ENCODE results near the gene NHSL2.

NHSL2 gene

GRCh38 chrX:72102126-72102525, 191.5 kb downstream of the NHSL2 start:
- no peak overlapping the region for H3K4me2 ChIP-seq (ENCODE audit: insufficient read depth, low read length)
- H3K27ac ChIP-seq (ENCODE audit: low read length), result no peak overlapping the region
- H2AFZ ChIP-seq (ENCODE audit: low read depth, low read length), result no peak overlapping the region
- no peaks in the 10 kb centered on the region for H3K4me1 ChIP-seq (ENCODE audit: insufficient read depth, low read length)
- H3K4me3 ChIP-seq (ENCODE audit: low read depth in 1 of 2, low read length in 2 of 2), result no peak overlapping the region
- DNase-seq, result no peak
- TF ChIP-seq, protein P1, sequence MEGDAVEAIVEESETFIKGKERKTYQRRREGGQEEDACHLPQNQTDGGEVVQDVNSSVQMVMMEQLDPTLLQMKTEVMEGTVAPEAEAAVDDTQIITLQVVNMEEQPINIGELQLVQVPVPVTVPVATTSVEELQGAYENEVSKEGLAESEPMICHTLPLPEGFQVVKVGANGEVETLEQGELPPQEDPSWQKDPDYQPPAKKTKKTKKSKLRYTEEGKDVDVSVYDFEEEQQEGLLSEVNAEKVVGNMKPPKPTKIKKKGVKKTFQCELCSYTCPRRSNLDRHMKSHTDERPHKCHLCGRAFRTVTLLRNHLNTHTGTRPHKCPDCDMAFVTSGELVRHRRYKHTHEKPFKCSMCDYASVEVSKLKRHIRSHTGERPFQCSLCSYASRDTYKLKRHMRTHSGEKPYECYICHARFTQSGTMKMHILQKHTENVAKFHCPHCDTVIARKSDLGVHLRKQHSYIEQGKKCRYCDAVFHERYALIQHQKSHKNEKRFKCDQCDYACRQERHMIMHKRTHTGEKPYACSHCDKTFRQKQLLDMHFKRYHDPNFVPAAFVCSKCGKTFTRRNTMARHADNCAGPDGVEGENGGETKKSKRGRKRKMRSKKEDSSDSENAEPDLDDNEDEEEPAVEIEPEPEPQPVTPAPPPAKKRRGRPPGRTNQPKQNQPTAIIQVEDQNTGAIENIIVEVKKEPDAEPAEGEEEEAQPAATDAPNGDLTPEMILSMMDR (IDR thresholded peaks at IDR 0.05; ENCODE audit: borderline replicate concordance, extremely low read depth, low read length, poor library complexity, severe bottlenecking), result no peak
- no peak for TF ChIP-seq EZH2 (IDR thresholded peaks at IDR 0.05; ENCODE audit: borderline replicate concordance, low read depth, low read length, severe bottlenecking)
- H3K79me2 ChIP-seq (ENCODE audit: insufficient read depth, low read length), result no peaks in the 10 kb centered on the region
- ATAC-seq (ENCODE audit: insufficient read depth, low read depth), result no peak
- H4K20me1 ChIP-seq (ENCODE audit: insufficient read depth, low read length), result no peaks in the 10 kb centered on the region
- no peaks in the 10 kb centered on the region for H3K9me3 ChIP-seq (ENCODE audit: insufficient read depth, low read length, severe bottlenecking)
- peaks cover 5% of the 10 kb centered on the region for H3K27me3 ChIP-seq (ENCODE audit: insufficient read depth, low read length, poor library complexity)
- no peaks in the 10 kb centered on the region for H3K36me3 ChIP-seq (ENCODE audit: insufficient read depth, low read length)
- H3K9ac ChIP-seq (ENCODE audit: low read depth, low read length), result no peak overlapping the region

DNA sequence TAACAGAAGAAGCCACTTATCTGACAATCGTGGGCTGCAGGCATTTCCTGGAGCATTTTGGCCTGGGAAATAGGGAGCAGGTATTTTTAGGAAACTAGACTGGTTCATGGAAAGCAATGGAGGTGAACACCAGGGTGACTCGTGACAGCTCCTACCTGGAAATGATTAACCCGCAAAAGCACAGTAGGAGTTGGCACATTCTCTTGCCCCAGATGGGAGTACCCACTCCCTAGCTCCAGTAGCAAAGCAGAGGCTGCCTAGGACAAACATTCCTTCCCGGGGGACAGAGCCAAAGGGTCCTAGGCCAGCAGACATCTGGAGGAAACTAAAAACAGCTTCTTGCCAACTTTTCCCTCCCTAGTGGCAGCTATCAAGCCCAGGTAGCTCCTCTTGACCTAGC, 192.1 kb downstream of the NHSL2 start:
- Histone ChIP-seq H3K4me1 (ENCODE audit: insufficient read depth, low read length) (no peaks in the 10 kb centered on the region), H3K79me2 (ENCODE audit: insufficient read depth, low read length) (no peaks in the 10 kb centered on the region), H3K9ac (ENCODE audit: low read depth, low read length) (no peak overlapping the region), H3K4me3 (ENCODE audit: low read depth in 1 of 2, low read length in 2 of 2) (no peak overlapping the region), H3K27ac (ENCODE audit: low read length) (no peak overlapping the region), H3K4me2 (ENCODE audit: insufficient read depth, low read length) (no peak overlapping the region), H4K20me1 (ENCODE audit: insufficient read depth, low read length) (no peaks in the 10 kb centered on the region), H3K9me3 (ENCODE audit: insufficient read depth, low read length, severe bottlenecking) (no peaks in the 10 kb centered on the region), H3K36me3 (ENCODE audit: insufficient read depth, low read length) (no peaks in the 10 kb centered on the region), H3K27me3 (ENCODE audit: insufficient read depth, low read length, poor library complexity) (peaks cover 5% of the 10 kb centered on the region), H2AFZ (ENCODE audit: low read depth, low read length) (no peak overlapping the region)
- no peak for TF ChIP-seq EZH2 (IDR thresholded peaks at IDR 0.05; ENCODE audit: borderline replicate concordance, low read depth, low read length, severe bottlenecking)
- TF ChIP-seq, protein P1 (IDR thresholded peaks at IDR 0.05; ENCODE audit: borderline replicate concordance, extremely low read depth, low read length, poor library complexity, severe bottlenecking), result no peak
- ATAC-seq (ENCODE audit: insufficient read depth, low read depth) (no peak), DNase-seq (no peak)

- H3K36me3 ChIP-seq (ENCODE audit: insufficient read depth, low read length), result no peaks in the 10 kb centered on the region
- DNase-seq (no peak), ATAC-seq (ENCODE audit: insufficient read depth, low read depth) (no peak; the same call in 2 of the 3 replicates)
- H3K4me1 ChIP-seq (ENCODE audit: insufficient read depth, low read length), result no peaks in the 10 kb centered on the region
- TF ChIP-seq, protein P1 (IDR thresholded peaks at IDR 0.05; ENCODE audit: borderline replicate concordance, extremely low read depth, low read length, poor library complexity, severe bottlenecking), result no peak
- TF ChIP-seq EZH2 (IDR thresholded peaks at IDR 0.05; ENCODE audit: borderline replicate concordance, low read depth, low read length, severe bottlenecking), result no peak
- no peak overlapping the region for H3K4me2 ChIP-seq (ENCODE audit: insufficient read depth, low read length)
- peaks cover 5% of the 10 kb centered on the region for H3K27me3 ChIP-seq (ENCODE audit: insufficient read depth, low read length, poor library complexity)
- no peaks in the 10 kb centered on the region for H4K20me1 ChIP-seq (ENCODE audit: insufficient read depth, low read length)
- no peak overlapping the region for H3K9ac ChIP-seq (ENCODE audit: low read depth, low read length)
- H3K4me3 ChIP-seq (ENCODE audit: low read depth in 1 of 2, low read length in 2 of 2), result no peak overlapping the region
- no peaks in the 10 kb centered on the region for H3K79me2 ChIP-seq (ENCODE audit: insufficient read depth, low read length)
- no peak overlapping the region for H2AFZ ChIP-seq (ENCODE audit: low read depth, low read length)
- H3K9me3 ChIP-seq (ENCODE audit: insufficient read depth, low read length, severe bottlenecking), result no peaks in the 10 kb centered on the region
- H3K27ac ChIP-seq (ENCODE audit: low read length), result no peak overlapping the region
These were observed 194.8 kb downstream of the NHSL2 start for GRCh38 chrX:72105436-72105835.

DNA sequence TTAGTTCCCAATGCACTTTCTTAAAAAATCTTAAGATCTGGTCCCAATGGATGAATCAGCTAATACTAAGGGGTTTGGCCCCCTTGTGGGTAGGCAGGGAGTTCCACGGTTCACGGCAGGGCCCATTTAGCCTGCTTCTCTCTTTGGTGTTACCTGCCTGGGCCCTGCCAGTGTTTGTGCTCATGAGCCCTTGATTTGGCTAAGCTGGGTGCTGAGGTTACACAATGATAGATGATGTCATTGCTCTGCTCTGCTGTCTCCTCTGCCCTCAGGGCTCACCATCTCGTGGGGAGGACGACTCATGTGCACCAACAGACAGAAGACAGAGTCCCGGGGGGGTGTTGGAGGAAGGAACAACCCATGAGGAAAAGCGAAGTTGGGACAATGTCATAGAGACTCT, 196.7 kb downstream of the NHSL2 start:
- TF ChIP-seq, protein P1 (IDR thresholded peaks at IDR 0.05; ENCODE audit: borderline replicate concordance, extremely low read depth, low read length, poor library complexity, severe bottlenecking), result no peak
- no peak for TF ChIP-seq EZH2 (IDR thresholded peaks at IDR 0.05; ENCODE audit: borderline replicate concordance, low read depth, low read length, severe bottlenecking)
- no peak overlapping the region for H3K9ac ChIP-seq (ENCODE audit: low read depth, low read length)
- H3K27ac ChIP-seq (ENCODE audit: low read length), result no peak overlapping the region
- H4K20me1 ChIP-seq (ENCODE audit: insufficient read depth, low read length), result no peaks in the 10 kb centered on the region
- DNase-seq (no peak), ATAC-seq (ENCODE audit: insufficient read depth, low read depth) (no peak)
- no peaks in the 10 kb centered on the region for H3K36me3 ChIP-seq (ENCODE audit: insufficient read depth, low read length)
- H3K9me3 ChIP-seq (ENCODE audit: insufficient read depth, low read length, severe bottlenecking), result no peaks in the 10 kb centered on the region
- no peaks in the 10 kb centered on the region for H3K4me1 ChIP-seq (ENCODE audit: insufficient read depth, low read length)
- H3K79me2 ChIP-seq (ENCODE audit: insufficient read depth, low read length), result no peaks in the 10 kb centered on the region
- H3K4me2 ChIP-seq (ENCODE audit: insufficient read depth, low read length), result no peak overlapping the region
- no peak overlapping the region for H3K4me3 ChIP-seq (ENCODE audit: low read depth in 1 of 2, low read length in 2 of 2)
- H2AFZ ChIP-seq (ENCODE audit: low read depth, low read length), result no peak overlapping the region
- peaks cover 4% of the 10 kb centered on the region for H3K27me3 ChIP-seq (ENCODE audit: insufficient read depth, low read length, poor library complexity)

Measured in DND-41 (cell line).